ENCODE results near the gene YAF2. TPM values are rescaled to one million over a fixed set of nuclear protein-coding genes. Genes with fewer than 3 reads are reported as not detected.

The YAF2 gene
- total RNA-seq, 3 donors from 2014 or later, result 37.0 to 40.9 (median 37.7) TPM

DNA sequence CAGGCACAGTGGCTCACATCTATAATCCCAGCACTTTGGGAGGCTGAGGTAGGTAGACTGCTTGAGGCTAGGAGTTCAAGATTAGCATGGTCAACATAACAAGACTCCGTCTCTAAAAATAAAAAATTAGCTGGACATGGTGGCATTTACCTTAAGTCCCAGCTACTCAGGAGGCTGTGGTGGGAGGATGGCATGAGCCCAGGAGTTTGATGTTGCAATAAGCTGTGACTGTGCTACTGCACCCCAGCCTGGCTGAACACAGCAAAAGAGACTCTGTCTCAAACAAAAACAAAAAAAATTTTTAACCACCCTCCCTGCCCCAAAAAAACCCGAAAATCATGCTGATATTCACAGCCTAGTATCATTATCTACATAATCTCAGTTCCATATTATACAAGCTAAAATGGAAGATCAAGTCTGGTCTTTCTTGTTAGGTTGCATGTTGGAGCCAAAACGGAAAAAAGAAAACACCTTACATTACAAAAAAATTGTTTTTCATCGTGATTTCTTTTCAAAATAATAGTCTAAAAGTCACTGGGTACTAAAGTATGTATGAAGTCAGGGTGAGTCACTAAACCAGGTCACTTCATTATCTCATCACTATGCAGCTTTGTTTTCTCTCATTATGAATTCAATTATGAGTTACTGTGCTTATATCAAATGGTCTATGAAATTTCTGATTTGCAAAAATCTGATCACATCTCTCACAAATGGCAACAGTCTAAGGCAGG, 107.2 kb downstream of the YAF2 start:
- Mint-ChIP-seq H3K4me1 (ENCODE audit: low read depth) (peaks cover 39% of the 10 kb centered on the region), H3K27me3 (ENCODE audit: low read depth) (no peaks in the 10 kb centered on the region), H3K9me3 (no peaks in the 10 kb centered on the region), H3K36me3 (ENCODE audit: insufficient read depth) (peaks cover 7% of the 10 kb centered on the region), H3K4me3 (no peak overlapping the region)
- DNase-seq (no peak), ATAC-seq (peak; percentile 61 to 65)

DNA sequence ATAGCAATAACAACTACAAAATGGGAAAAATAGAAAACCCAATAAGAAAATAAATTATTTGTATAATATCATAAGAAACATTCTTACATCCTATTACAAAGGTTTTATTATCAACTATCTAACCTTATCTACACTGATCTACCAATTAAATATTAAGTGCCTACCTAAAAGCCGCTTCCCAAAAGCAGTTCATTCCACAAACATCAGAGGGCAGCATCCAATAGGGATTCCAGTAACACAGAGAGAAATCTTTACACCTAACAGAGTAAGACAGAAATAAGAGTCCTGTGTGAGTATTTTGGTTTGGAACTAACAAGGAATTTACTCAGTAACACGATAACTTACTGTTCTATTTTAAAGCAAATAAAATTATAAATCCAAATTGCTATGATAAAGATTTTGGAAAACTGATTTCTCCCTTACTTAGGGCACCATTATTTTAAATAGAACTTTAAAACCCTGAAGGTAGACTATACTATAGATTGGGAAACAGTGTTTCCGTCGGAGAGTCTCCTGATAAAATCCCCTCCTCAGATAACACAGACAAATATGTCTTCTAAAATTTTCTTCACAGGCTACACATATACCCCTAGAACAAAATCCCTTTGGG, 108.3 kb downstream of the YAF2 start:
- Mint-ChIP-seq H3K4me1 (ENCODE audit: low read depth) (peaks cover 36% of the 10 kb centered on the region), H3K27me3 (ENCODE audit: low read depth) (no peaks in the 10 kb centered on the region), H3K4me3 (no peak overlapping the region), H3K9me3 (no peaks in the 10 kb centered on the region), H3K36me3 (ENCODE audit: insufficient read depth) (peaks cover 6% of the 10 kb centered on the region)
- DNase-seq (no peak), ATAC-seq (no peak)

DNA sequence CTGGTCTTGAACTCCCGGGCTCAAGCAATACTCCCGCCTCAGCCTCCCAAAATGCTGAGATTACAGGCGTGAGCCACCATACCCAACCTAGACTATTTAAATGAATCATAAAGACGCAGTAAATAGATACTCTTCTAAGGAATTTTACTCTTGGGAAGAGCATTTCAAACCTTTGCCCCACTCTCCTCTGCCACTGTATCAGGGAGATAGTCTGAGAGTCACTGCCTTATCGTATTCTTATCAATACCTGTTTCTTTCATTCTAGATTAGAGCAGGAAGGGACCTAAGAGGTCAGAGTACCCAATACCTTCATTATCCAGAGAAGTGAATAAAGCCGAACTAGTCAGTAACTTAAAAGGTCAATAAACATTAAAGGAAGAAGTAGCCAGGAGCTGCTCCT, 109.2 kb downstream of the YAF2 start:
- no peak for DNase-seq
- H3K9me3 Mint-ChIP-seq, result no peaks in the 10 kb centered on the region
- no peaks in the 10 kb centered on the region for H3K27me3 Mint-ChIP-seq (ENCODE audit: low read depth)
- ATAC-seq, result no peak
- H3K4me3 Mint-ChIP-seq, result no peak overlapping the region
- H3K4me1 Mint-ChIP-seq (ENCODE audit: low read depth), result peaks cover 31% of the 10 kb centered on the region
- peaks cover 3% of the 10 kb centered on the region for H3K36me3 Mint-ChIP-seq (ENCODE audit: insufficient read depth)

DNA sequence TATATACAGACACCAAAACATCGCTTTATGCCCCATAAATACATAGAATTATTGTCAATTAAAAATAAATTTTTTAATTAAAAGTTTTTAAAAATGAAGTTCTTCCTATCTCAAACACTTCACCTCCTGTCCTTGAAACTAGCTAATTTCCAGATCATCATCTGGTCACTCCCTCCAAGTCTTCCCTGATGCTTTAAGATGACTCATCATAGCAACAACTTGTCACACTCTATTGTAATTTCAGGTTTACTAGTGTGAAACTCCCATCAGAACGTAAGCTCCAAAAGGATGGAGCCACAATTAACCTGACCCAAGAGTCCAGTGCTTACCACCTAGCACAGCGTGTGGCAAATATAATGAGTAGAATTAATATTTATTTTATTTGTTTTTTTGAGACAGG, 109.7 kb downstream of the YAF2 start:
- Mint-ChIP-seq H3K4me1 (ENCODE audit: low read depth) (peaks cover 31% of the 10 kb centered on the region), H3K9me3 (no peaks in the 10 kb centered on the region), H3K36me3 (ENCODE audit: insufficient read depth) (peaks cover 3% of the 10 kb centered on the region), H3K27me3 (ENCODE audit: low read depth) (no peaks in the 10 kb centered on the region), H3K4me3 (no peak overlapping the region)
- DNase-seq (no peak), ATAC-seq (peak in 1 of 2 donors; percentile 32)

DNA sequence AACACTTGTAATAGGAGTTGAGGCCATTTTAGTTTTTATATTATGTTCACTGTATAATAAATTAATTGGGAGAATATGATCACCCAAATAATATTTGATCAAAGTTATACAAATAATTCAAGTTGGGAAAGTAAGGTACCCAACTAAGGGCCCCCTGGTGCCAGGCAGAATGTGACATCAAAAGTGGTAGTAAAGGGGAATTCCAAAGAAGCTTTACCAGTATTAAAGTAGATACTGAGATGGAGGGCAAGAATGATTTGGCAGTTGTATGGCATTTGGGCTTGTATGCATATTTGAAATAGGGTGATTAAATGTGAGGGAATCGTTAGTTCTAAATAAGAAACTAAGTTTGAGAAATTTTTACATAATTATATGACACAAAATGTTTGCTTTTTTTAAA, 111.1 kb downstream of the YAF2 start:
- Mint-ChIP-seq H3K4me1 (ENCODE audit: low read depth) (peaks cover 26% of the 10 kb centered on the region), H3K9me3 (no peaks in the 10 kb centered on the region), H3K36me3 (ENCODE audit: insufficient read depth) (peaks cover 3% of the 10 kb centered on the region), H3K27me3 (ENCODE audit: low read depth) (no peaks in the 10 kb centered on the region), H3K4me3 (no peak overlapping the region)
- ATAC-seq (no peak), DNase-seq (no peak)

DNA sequence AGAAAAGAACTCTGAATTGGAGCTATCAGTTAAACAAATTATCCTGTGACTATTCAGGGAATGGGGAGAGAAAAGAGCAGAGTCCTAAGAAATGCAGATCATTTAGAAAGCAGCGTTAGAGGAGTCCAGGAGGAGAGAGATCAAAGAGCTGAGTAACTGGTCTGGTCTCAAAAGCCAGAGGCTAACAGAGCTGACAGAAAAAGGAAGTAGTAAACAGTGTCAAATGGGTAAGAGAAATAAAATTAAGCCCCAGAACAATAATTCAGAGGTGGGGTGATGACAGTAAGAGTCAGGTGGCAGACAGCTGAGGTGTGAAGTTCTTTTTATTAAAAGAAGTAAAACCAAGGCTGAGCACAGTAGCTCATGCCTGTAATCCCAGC, 112.7 kb downstream of the YAF2 start:
- ATAC-seq (no peak), DNase-seq (no peak)
- H3K9me3 Mint-ChIP-seq, result no peaks in the 10 kb centered on the region
- H3K36me3 Mint-ChIP-seq (ENCODE audit: insufficient read depth), result peaks cover 3% of the 10 kb centered on the region
- peaks cover 17% of the 10 kb centered on the region for H3K4me1 Mint-ChIP-seq (ENCODE audit: low read depth)
- no peaks in the 10 kb centered on the region for H3K27me3 Mint-ChIP-seq (ENCODE audit: low read depth)
- H3K4me3 Mint-ChIP-seq, result no peak overlapping the region

DNA sequence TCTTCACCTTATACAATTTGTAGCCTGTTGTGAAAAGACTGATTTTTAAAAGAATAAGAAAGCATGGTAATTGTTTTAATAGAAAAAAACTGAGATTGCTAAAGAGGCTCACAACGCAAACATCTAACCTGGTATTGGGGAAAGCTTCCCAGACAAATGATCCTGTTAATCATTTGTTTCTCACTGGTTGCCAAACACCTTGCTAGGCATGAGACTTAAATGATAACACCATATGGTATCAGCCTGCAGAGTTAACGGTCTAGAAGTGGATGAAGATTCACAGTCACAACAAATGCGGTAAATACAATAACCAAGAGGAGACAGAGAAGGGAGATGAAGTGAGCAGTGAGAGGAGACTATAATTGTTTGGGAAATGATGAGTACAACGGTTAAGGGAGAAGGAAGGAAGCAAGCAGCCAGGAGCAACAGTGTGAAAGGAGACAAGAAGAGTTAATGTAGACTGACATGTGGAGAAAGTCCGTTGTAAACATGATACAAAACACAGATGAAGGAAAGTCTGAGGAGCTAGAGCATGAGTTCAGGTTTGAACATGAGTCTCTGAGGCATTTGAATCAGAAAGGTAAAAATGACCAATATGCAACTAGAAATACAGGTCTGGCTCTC, 113.2 kb downstream of the YAF2 start:
- Mint-ChIP-seq H3K27me3 (ENCODE audit: low read depth) (no peaks in the 10 kb centered on the region), H3K4me3 (no peak overlapping the region), H3K4me1 (ENCODE audit: low read depth) (peaks cover 16% of the 10 kb centered on the region), H3K9me3 (no peaks in the 10 kb centered on the region), H3K36me3 (ENCODE audit: insufficient read depth) (peaks cover 3% of the 10 kb centered on the region)
- ATAC-seq, result no peak
- DNase-seq, result no peak

DNA sequence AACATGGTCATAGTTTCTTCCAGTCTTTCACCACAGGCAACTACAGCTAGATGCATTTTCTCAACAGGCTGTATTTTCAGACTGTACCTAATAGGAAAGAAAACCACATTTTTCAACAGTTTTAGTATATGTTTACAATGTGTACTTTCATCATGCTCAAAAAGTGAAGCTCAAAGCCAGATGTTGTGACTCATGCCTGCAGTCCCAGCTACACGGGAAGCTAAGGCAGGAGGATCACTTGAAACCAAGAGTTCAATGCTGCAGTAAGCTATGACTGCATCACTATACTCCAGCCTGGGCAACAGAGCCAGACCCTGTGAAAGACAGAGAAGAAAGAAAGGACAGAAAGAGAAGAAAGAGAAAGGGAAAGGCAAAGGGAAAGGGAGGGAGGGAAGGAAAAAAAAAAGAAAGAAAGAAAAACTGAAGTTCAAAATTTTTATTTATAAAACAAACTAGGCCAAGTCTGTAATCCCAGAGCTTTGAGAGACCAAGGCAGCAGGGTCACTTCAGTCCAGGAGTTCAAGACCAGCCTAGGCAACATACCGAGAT, 118.9 kb downstream of the YAF2 start:
- peaks cover 10% of the 10 kb centered on the region for H3K4me1 Mint-ChIP-seq (ENCODE audit: low read depth)
- ATAC-seq (no peak), DNase-seq (no peak)
- H3K36me3 Mint-ChIP-seq (ENCODE audit: insufficient read depth), result peaks cover 26% of the 10 kb centered on the region
- no peak overlapping the region for H3K4me3 Mint-ChIP-seq
- no peaks in the 10 kb centered on the region for H3K27me3 Mint-ChIP-seq (ENCODE audit: low read depth)
- H3K9me3 Mint-ChIP-seq, result peaks cover 2% of the 10 kb centered on the region

DNA sequence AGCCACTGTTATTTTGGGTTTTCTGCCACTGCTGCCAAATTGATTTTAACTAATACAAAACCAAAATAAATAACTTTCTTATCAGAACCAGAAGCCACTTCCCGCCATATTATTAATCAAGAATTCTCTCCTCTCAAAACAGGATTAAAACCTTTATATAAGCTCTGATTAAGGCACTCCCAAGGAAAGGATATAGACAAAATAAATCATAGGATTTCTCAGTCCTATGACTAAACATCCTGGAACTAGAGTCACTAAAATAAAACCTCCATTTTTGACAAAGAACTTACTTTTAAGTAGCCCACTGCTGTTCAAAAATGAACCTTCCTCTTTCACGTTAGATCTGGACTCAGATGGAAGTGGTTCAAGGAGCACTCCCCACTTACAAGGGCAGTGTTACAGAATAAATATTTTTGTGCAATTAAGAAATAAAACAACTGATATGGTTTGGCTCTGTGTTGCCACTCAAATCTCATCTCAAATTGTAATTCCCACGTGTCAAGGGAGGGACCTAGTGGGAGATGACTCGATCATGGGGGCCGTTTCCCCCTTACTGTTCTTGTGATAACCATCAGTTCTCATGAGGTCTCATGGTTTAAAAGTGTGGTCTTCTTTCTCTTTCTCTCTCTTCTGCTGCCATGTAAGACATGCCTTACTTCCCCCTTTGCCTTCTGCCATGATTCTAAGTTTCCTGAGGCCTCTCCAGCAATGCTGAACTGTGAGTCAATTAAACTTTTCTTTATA, 119.7 kb downstream of the YAF2 start:
- peaks cover 34% of the 10 kb centered on the region for H3K36me3 Mint-ChIP-seq (ENCODE audit: insufficient read depth)
- no peaks in the 10 kb centered on the region for H3K27me3 Mint-ChIP-seq (ENCODE audit: low read depth)
- DNase-seq (no peak), ATAC-seq (peak in 1 of 2 donors; percentile 23)
- peaks cover 7% of the 10 kb centered on the region for H3K9me3 Mint-ChIP-seq
- peaks cover 10% of the 10 kb centered on the region for H3K4me1 Mint-ChIP-seq (ENCODE audit: low read depth)
- H3K4me3 Mint-ChIP-seq, result no peak overlapping the region

DNA sequence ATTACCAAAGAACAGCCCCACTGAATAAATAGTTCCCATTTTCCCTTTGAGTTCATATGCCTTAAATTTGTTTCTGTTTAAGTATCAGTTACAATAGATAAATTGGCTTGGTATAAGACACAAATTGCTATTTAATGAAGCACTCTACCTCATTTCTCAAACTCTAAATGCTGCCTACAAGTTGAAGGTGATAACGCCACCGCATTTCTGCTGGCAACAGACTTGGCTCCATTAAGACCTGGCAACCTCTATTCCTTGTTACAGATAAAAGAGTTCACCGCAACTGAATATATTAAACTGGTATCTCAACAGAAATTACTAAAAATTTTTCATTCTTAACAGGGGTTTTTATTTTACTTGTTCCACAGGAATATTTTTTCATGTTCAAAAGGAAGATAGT, 129.0 kb downstream of the YAF2 start:
- Mint-ChIP-seq H3K4me3 (no peak overlapping the region), H3K9me3 (peaks cover 4% of the 10 kb centered on the region), H3K36me3 (ENCODE audit: insufficient read depth) (peaks cover 33% of the 10 kb centered on the region), H3K4me1 (ENCODE audit: low read depth) (no peaks in the 10 kb centered on the region), H3K27me3 (ENCODE audit: low read depth) (no peaks in the 10 kb centered on the region)
- DNase-seq (no peak), ATAC-seq (no peak)

Other genes with a start within 250 kb of the YAF2 start
- gene GXYLT1, start 93.4 kb downstream of the YAF2 start, total RNA-seq, result 1 to 10 TPM; 7.3 to 8.7 (median 8.0) TPM
- gene ZCRB1, start 87.8 kb upstream of the YAF2 start, total RNA-seq, result 10 to 100 TPM; 45.4 to 62.9 (median 52.6) TPM
- 10 to 100 TPM; 71.3 to 75.0 (median 75.0) TPM for gene PPHLN1, start 87.9 kb upstream of the YAF2 start, total RNA-seq

All from activated T-cell treated with anti-CD3 and anti-CD28 coated beads, Interleukin-2, amount 50 U/mL, for 4 hours (primary cell).